GM19328 (cell line): ENCODE results near the gene IL1R1.

ENCODE experiments used
- ATAC-seq: cut with Tn5 transposase; IDR thresholded peaks from one replicate; pipeline ENCODE4 v1.9.1; 2021; ENCODE audit warnings: mild to moderate bottlenecking, moderate library complexity; ENCODE audit not compliant: unreplicated experiment

The IL1R1 gene

DNA sequence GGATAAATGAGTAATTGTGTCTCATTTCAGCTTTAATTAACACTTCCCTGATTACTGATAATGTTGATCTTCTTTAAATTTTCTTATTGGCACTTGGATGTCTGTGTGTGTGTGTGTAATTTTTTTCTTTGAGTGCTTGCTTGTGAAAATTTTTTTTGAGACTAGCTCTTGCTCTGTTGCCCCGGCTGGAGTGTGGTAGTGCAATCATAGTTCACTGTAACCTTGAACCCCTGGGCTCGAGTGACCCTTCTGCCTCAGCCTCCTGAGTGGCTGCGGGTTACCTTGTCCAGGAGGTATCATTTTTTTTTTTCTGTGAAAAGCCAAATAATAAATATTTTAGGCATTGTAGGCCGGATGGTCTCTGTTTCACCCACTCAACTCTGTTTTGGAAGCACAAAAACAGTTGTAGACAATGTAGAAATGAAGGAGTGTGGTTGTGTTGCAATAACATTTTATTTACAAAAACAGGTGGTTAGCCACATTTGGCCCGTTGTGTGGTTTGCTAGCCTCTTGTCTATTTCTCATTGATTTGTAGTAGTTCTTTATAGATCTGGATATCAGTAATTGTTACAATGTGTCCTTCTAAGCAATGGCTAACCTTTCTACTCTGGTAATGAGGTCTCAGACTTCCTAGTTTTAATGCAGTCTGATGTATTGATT is 52.2 kb downstream of the IL1R1 start:
- no peak for ATAC-seq

DNA sequence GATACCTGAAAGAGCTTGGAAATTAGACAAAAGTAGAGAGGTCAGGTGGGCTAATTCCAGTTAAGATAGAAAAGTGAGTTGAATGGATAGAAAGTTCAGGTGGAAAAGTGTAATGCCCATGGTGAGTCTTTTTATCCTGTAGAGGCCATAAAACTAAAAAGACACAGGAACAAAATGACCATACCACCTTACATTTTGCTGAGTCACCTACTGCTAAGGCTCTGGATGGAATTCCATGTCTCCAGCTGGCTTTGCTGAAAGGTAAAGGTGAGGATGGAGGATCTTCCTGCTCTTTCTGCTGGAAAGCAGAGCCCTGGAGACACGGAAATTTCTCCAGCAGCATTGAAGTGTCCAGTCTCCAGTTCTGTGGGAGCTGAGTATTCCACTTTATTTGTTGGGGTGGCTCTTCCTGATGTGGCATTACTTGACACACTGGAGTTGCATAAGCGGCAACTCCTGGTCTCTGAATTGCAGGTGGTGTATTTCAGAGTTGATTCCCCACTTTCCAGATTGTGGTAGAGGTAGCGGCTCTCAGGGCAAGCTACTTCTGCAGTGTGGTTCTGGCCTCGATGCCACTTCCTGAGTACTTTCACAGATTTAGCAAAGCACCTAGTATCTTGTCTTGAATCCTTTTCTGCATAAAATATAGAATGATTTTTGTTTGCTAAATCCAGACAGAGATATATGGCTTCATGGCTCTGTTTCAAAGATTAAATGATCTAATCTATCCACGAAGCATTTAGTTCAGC is 55.0 kb downstream of the IL1R1 start:
- ATAC-seq = no peak

DNA sequence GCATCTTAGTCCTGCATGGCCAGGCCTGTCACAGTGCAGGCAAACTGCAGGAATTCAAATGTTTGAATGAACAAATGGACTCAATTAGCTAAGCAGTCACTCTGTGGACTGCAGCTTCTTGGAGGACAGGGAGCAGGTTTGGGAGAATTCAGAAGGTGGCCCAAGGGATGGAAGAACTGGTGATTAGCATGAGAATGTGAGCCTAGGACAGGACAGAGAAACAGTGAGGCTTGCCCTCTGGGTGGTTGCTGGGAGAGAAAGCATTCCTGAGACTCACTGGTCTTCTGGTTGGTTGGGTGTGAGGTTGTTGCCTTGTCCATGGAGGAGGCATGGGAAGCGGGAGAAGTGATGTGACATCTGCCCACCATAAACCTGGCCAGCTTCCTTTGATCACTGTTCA is 58.0 kb downstream of the IL1R1 start:
- no peak for ATAC-seq

DNA sequence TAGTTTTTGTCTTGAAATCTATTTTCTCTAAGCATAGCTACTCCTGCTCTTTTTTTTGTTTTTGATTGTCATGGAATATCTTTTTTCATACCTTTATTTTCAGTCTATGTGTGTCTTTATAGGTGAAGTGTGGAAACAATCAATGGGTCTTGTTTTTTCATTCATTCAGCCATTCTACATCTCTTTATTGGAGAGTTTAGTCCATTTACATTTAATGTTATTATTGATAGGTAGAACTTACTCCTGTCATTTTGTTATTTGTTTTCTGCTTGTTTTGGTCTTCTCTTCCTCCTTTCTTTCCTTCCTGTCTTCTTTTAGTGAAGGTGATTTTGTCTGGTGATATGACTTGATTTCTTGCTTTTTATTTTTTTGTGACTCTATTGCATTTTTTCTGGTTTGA is 62.1 kb downstream of the IL1R1 start:
- no peak for ATAC-seq

- ATAC-seq = no peak
These were observed 64.3 kb downstream of the IL1R1 start for GRCh38 chr2:102206666-102207341.

DNA sequence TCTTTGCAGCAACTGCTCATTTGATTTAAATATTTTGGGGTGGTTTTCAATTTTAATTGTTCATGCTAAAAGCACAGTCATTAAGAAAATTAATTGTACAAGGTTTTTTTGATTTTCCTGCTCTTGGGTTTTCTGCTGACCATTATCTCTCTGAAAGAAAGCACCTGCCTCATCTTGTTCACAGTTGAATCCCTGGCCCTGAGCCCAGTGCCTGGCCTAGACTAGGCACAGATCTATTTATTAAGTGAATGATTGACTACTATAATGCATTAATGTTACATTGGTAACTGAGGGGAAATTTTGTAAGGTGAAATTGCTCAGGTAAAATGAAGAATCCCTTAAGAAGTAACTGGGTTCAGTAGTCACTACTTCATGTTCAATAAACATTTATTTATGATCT is 66.2 kb downstream of the IL1R1 start:
- ATAC-seq = no peak

DNA sequence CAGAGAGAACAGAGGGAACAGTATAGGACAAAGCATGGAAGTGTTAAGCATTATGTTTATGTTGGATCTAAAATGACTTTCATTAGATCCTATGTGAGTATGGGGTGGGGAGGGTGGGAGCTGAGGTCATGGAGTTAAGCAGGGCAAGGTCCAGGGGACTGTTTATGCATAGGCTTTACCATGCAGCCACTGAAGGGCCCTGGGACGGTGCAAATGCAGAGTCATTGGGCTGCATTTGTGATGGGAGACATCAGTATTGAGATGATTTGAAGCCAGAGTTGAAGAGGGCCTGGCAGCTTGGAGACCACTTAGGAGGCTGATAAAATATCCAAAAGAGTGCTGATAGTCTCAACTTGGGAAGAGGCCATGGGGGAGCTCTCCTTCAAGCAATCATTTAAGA is 66.9 kb downstream of the IL1R1 start:
- no peak for ATAC-seq

GRCh38 chr2:102217032-102217431 is 74.5 kb downstream of the IL1R1 start:
- no peak for ATAC-seq

- ATAC-seq = no peak
These were observed 82.5 kb downstream of the IL1R1 start for GRCh38 chr2:102224824-102225739.

DNA sequence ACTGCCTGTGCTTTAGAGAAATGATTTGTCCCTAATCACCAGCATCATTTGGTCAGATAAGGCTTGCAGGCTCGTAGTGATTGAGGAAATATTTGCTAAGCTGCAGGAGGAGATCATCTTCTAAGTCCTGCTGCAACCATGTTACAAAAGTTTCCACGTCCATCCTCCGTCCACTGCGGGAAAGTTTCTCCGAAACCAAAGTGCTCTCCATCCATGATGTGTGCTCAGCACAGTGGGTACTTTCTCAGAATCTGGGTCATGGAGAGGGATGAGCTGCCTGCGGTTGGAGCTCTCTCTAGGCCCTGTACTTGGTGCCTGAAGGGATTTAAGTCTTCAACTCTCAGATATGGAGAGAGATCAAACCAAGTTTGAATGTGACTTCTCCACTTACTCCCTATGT is 83.6 kb downstream of the IL1R1 start:
- ATAC-seq = no peak

GRCh38 chr2:102226612-102227391 is 84.3 kb downstream of the IL1R1 start:
- no peak for ATAC-seq

GRCh38 chr2:102229141-102229769 is 86.7 kb downstream of the IL1R1 start:
- no peak for ATAC-seq
